ENCODE measurements around the gene DUSP7.

- TF ChIP-seq, protein P1, sequence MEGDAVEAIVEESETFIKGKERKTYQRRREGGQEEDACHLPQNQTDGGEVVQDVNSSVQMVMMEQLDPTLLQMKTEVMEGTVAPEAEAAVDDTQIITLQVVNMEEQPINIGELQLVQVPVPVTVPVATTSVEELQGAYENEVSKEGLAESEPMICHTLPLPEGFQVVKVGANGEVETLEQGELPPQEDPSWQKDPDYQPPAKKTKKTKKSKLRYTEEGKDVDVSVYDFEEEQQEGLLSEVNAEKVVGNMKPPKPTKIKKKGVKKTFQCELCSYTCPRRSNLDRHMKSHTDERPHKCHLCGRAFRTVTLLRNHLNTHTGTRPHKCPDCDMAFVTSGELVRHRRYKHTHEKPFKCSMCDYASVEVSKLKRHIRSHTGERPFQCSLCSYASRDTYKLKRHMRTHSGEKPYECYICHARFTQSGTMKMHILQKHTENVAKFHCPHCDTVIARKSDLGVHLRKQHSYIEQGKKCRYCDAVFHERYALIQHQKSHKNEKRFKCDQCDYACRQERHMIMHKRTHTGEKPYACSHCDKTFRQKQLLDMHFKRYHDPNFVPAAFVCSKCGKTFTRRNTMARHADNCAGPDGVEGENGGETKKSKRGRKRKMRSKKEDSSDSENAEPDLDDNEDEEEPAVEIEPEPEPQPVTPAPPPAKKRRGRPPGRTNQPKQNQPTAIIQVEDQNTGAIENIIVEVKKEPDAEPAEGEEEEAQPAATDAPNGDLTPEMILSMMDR (IDR thresholded peaks at IDR 0.05), result peak in 1 of 5 experiments; percentile 17
- no peak for TF ChIP-seq POLR2AphosphoS5 (IDR thresholded peaks at IDR 0.05)
These were observed at the start of gene DUSP7 for GRCh38 chr3:52056521-52056967.

Measured in transverse colon (tissue), 4 donors.